SH-SY5Y (cell line): ENCODE measurements around the gene TPPP2.

Source experiments
- GATA2 ChIP-seq: IDR thresholded peaks from 2 replicates; pipeline ENCODE4 v1.6.1; 2011; ENCODE audit warnings: mild to moderate bottlenecking, low read depth, low read length
- GATA3 ChIP-seq: IDR thresholded peaks from 2 replicates; pipeline ENCODE4 v1.6.1; 2011; ENCODE audit warnings: low read depth, mild to moderate bottlenecking, low read length, moderate library complexity

DNA sequence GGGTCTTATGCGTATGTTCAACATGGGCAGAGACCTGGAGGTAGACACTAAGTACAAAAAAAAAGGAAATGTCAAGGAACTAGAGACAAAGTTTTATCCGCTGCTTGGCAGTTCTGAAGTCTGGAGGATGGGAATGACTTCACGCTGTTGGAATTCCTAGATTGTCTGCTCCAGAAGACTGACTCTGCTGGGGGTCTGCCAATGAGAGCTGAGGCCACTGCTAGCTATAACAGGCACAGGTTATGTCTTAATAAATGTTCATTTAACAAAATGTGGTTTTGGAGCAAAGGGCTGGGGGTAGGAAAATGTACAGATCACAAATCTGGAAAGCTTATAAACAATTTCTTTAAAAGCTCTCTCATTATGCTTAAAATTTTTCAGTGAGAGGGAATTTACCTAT is 33.5 kb downstream of the TPPP2 start:
- no peak for TF ChIP-seq GATA2
- no peak for TF ChIP-seq GATA3
